Cardiac atrium fibroblast (primary cell): Measurements from ENCODE around the gene CRYAB. TPM values are rescaled to one million over a fixed set of nuclear protein-coding genes. Genes with fewer than 3 reads are reported as not detected.

Source experiments
- total RNA-seq: library from RNA; depleted of rRNA; stranded (reverse); fragments of >200 nt; gene quantifications from 2 replicates; pipeline ENCODE4 v1.2.3, GENCODE V29; 2015

The CRYAB gene, protein sequence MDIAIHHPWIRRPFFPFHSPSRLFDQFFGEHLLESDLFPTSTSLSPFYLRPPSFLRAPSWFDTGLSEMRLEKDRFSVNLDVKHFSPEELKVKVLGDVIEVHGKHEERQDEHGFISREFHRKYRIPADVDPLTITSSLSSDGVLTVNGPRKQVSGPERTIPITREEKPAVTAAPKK
- 50.5 and 78.7 TPM in 2 replicates for total RNA-seq

DNA sequence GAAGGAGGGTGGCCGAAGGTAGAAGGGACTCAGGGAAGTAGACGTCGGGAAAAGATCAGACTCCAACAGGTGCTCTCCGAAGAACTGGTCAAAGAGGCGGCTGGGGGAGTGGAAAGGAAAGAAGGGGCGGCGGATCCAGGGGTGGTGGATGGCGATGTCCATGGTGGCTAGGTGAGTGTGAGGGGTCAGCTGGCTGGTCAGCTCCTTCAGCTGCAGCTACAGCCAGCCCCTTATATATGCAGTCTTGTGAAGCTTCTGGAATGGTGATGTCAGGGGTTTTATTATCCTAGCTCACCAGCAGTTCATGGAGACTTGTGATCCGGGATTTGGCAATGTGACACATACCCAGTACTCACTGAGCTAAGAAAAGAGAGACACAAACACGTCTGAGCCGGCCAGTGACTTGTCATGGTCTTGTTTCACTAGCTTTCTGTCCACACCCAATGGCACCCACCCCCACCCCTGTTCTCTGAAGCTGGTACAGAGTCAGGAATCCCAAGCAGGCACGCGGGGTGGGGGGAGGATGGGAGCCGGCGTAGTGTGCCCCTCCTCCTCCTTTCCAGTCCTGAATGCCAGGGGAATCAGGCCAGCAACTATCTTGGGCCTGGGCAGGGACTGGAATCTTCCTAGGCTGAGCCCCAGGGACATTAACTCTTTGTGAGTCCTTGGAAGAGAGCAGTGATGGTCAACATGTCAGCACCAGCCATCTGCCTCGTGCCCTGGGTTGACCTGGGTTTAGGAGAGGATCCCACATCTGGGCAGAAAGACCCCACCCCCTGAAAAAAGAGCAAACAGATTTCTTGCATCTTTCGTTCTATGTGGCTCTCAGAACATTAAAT is at the start of gene CRYAB:
CRYAB (minus strand) TSS at position 208 of the 839 bp plus-strand sequence; CDS start at position 162, 46 bp downstream.

DNA sequence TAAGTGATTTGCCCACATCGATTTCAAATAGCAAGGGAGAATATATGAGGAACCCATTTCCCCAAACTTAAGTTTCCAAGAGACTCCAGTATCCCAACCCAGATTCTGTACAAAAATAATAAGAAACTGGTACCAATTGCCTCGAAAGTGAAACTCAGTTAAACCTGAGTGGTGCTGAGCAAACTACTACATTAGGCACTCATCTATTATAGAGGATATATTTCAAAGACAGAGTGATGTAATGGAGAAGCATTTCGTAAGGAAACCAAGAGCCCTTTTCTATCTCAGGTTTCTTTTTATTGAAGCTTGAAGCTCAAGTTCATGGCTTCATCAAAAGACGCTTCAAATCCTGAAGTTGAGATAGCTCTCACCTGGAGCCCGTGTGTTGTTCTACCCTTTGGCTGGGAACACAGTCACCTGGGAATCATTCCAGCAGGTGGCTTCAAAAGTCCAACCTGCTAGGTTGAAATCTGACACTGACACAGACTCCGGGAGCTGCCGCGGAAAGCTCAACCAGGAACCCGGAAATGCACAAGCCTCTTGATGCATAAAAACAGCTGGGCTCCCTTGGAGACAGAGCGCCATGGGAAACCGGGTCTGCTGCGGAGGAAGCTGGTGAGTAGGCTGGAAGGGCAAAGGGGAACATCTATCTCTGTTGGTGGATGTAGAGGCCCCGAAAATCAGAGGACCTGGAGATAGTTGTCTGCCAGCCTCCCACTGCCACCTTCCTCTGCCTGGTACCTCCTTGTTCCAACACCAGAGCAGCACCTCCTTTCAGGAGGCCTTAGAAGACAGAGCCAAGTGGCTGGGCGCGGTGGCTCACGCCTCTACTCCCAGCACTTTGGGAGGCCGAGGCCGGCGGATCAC is 7.1 kb upstream of the CRYAB start, which contains the start of gene C11orf52:
C11orf52 (plus strand) TSS at position 524 of the 867 bp plus-strand sequence; CDS start at position 584, 60 bp downstream.

DNA sequence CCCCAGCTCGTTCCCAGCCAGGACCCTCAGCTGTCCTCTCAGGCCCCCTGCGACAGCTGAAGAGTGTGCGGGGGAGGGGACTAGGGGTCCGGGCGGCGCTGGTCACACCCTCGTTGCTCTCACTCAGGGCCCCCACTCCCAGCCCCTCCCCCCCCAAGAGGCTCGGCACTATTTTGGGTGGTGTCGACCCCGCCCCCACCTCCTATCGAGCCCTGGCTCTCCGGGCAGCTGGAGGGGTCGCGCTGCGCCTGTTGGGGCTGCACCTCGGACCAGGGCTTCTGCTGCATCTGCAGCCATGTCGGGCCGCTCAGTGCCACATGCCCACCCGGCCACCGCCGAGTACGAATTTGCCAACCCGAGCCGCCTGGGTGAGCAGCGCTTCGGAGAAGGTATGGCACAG is 965 bp upstream of the CRYAB start, which contains the start of gene HSPB2:
HSPB2 (plus strand) TSS at position 200 of the 400 bp plus-strand sequence; CDS start at position 296, 96 bp downstream.

DNA sequence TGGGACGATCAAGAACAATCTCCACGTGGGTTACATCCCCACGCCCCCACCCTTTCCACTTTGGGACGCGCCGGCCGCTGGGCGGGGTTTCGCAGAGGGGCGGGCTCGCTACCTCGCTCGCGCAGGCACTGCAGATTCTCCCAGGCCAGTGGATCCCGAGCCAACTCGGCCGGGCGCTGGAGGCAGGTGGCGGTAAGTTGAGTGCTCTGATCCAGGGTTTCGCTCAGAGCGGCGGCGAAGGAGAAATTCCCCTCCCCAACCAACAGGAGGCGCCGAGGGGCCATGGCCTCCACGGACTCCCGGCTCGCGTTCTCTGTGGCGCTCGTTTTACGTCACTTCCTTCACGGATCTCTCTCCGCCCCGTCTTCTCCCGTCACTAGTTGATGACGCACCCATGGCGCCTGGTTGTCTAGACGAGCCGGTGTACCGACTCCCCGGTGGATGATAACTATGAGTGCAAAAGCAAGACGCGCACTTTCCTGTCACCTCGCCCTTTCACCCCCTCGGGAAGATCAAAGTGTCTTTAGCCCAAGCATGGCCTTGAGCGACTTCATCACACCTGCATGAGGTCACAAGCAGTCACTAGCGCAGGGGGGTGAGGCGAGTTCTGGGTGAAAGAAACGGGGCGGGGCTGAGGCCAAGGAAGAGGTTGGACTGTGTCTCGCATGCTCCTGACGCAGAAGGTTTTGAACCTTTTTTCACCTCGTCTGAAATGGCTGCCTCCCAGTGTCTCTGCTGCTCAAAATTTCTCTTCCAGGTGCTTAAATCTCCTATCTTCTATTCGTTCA is 32.5 kb downstream of the CRYAB start, which contains the start of the genes CFAP68 and FDXACB1:
CFAP68 (plus strand) TSS at position 693 of the 788 bp plus-strand sequence; CDS start at position 713, 20 bp downstream.
FDXACB1 (minus strand) TSS at position 317 of the 788 bp plus-strand sequence; CDS start at position 284, 33 bp downstream.

DNA sequence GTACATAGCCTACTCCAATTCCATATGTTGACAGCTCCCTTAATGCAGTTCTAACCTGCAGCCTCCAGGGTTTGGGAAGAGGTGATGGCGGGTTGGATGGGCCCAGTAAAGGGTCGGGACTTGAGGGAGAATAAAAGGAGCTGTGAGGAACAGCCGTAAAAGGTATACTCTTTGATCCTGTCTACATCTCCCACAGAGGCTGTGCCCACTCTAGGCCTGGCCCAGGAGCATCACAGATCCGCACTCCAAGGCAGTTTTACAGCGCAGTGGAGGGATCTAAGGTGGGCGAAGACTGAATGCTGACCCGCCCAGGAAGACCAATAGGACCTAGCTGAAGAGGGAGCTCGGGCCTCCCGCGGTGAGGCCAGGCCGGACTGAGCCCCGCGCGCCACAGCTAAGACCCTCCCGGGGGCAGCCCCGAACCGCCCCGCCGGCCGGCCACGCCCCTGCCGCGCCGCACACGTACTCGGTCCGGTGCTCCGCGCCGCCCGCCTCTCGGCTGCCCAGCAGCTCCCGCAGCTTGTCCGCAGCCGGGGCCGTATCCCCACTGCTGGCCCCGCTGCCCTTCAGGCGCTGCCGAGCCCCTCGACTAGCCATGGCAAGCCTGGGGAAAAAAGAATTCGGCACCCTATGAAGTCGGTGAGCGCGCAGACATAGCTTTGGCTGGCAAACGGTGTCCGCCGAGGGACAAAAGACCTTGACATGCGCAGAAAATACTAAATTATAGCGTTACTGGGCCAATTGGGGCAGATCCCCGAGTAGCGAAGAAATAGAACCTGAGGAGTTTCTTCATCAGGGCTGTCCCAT is 40.5 kb downstream of the CRYAB start, which contains the start of gene ALG9:
ALG9 (minus strand) TSS at position 696 of the 807 bp plus-strand sequence; CDS start at position 597, 99 bp downstream.

Other genes starting within 250 kb of the CRYAB start
- 17.1 and 24.1 TPM in 2 replicates for gene PPP2R1B, start 145.4 kb downstream of the CRYAB start, total RNA-seq
- 28.3 and 35.3 TPM in 2 replicates for gene ALG9, start 40.2 kb downstream of the CRYAB start, total RNA-seq
- gene FDXACB1, start 32.6 kb downstream of the CRYAB start, total RNA-seq: 0.97 and 2.0 TPM in 2 replicates
- 8.7 and 28.7 TPM in 2 replicates for gene CFAP68, start 32.2 kb downstream of the CRYAB start, total RNA-seq
- gene HSPB2, start 964 bp upstream of the CRYAB start, total RNA-seq: 0.36 and 1.9 TPM in 2 replicates
- gene C11orf52, start 7.1 kb upstream of the CRYAB start, total RNA-seq: 0.65 and 4.3 TPM in 2 replicates
- gene DIXDC1, start 25.6 kb upstream of the CRYAB start, total RNA-seq: 12.5 and 15.2 TPM in 2 replicates
- 29.1 and 30.5 TPM in 2 replicates for gene DLAT, start 113.6 kb upstream of the CRYAB start, total RNA-seq
- 0.18 and 0.32 TPM in 2 replicates for gene PIH1D2, start 162.2 kb upstream of the CRYAB start, total RNA-seq
- 13.9 and 14.7 TPM in 2 replicates for gene NKAPD1, start 162.5 kb upstream of the CRYAB start, total RNA-seq
- 56.1 and 59.9 TPM in 2 replicates for gene TIMM8B, start 175.0 kb upstream of the CRYAB start, total RNA-seq
- gene SDHD, start 175.1 kb upstream of the CRYAB start, total RNA-seq: 85.4 and 87.9 TPM in 2 replicates